NT2/D1 (cell line): ENCODE data around the gene ERMP1.

ENCODE experiments used
- DNase-seq: peaks from one replicate; pipeline ENCODE4 v3.0.0-alpha.2; 2011; ENCODE audit warnings: low read depth, low spot score
- H3K27me3 ChIP-seq: 2 replicates; pipeline ENCODE4 v1.6.0; 2011; ENCODE audit warnings: mild to moderate bottlenecking; ENCODE audit not compliant: insufficient read length, insufficient read depth
- H3K36me3 ChIP-seq: 2 replicates; pipeline ENCODE4 v1.6.1; 2011; ENCODE audit warnings: mild to moderate bottlenecking, low read length, mixed read lengths; ENCODE audit not compliant: insufficient read depth, insufficient read length
- H3K4me1 ChIP-seq: 2 replicates; pipeline ENCODE4 v1.5.1; 2011; ENCODE audit not compliant: insufficient read depth, insufficient read length
- H3K4me3 ChIP-seq: 2 replicates; pipeline ENCODE4 v1.5.1; 2011; ENCODE audit warnings: low read depth; ENCODE audit not compliant: insufficient read length
- H3K9ac ChIP-seq: 2 replicates; pipeline ENCODE4 v1.6.0; 2011; ENCODE audit warnings: low read depth; ENCODE audit not compliant: insufficient read length
- H3K9me3 ChIP-seq: 2 replicates; pipeline ENCODE4 v1.5.1; 2011; ENCODE audit warnings: mild to moderate bottlenecking, low read length; ENCODE audit not compliant: insufficient read depth
- SUZ12 ChIP-seq: IDR thresholded peaks from 2 replicates; pipeline ENCODE4 v1.6.1; 2011; ENCODE audit not compliant: insufficient read length, insufficient read depth; ENCODE audit errors: extremely low read depth
- YY1 ChIP-seq: IDR thresholded peaks from 2 replicates; pipeline ENCODE4 v1.6.1; 2011; ENCODE audit not compliant: insufficient read length, insufficient read depth
- ZNF274 ChIP-seq: IDR thresholded peaks from 2 replicates; pipeline ENCODE4 v1.6.1; 2011; ENCODE audit warnings: mild to moderate bottlenecking, low read depth, low read length

Gene ERMP1

DNA sequence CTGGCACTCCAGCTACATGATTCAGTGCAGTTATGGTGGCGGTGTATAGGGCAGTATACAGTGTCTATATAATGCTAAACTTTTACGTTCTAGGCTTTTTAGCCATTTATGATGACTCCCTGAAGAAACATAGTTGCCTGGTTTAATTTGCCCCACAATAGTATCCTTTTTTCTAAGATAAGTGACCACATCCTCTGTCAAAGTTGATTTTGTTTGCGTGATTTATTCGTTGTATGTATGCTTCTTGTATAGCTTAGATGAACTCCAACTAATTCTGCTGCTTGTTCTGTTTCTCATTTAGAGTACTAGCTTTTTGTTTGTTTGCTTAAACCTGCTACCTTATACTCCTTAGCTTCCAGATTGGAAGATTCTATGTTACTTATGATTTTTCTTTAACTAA is 83.6 kb downstream of the ERMP1 start:
- Histone ChIP-seq H3K27me3 (no peaks in the 10 kb centered on the region), H3K9me3 (no peaks in the 10 kb centered on the region), H3K4me1 (no peaks in the 10 kb centered on the region), H3K9ac (no peak overlapping the region), H3K4me3 (no peak overlapping the region), H3K36me3 (peaks cover 71% of the 10 kb centered on the region)
- TF ChIP-seq SUZ12 (no peak), ZNF274 (no peak), YY1 (no peak)
- DNase-seq = no peak

DNA sequence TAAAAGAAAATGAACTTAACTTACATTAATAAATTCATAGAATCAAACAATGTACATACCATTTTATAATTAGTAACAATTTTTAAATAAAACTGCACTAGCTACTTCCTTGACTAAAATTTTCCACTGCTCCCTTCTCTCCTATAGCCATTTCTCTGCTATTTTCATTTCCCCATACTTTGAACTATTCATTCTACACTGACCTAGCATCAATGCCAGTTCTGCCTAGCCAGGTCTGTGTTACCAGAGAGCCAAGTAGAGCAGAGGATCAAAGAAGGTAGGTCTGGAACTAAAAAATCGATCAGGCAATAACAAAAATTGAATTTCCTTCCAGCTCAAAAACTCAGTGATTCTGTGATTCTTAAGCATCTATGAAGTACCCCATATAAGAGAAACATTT is 84.5 kb downstream of the ERMP1 start:
- Histone ChIP-seq H3K27me3 (no peaks in the 10 kb centered on the region), H3K4me3 (no peak overlapping the region), H3K9ac (no peak overlapping the region), H3K9me3 (no peaks in the 10 kb centered on the region), H3K36me3 (peaks cover 72% of the 10 kb centered on the region), H3K4me1 (no peaks in the 10 kb centered on the region)
- no peak for DNase-seq
- TF ChIP-seq ZNF274 (no peak), YY1 (no peak), SUZ12 (no peak)

DNA sequence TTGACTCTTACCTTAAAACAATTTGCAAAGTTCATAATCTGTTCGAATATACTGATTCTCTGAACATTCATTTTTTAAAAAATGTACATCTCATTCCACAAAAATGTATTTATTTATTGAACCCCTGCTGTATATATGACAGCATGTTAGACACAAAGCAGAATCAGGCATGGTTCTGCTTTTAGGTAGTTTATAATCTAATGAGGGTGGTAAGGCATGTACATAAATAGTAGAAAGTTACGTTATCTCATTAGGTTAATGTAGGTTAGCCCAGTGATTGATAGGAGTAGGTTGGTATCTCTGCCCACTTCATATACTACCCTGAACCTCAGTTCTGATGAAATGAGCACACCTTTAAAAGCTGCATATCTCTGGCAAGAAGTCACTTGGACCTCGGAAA is 89.8 kb downstream of the ERMP1 start:
- H3K9me3 ChIP-seq = no peaks in the 10 kb centered on the region
- no peaks in the 10 kb centered on the region for H3K27me3 ChIP-seq
- no peak overlapping the region for H3K4me3 ChIP-seq
- no peak for DNase-seq
- peaks cover 55% of the 10 kb centered on the region for H3K36me3 ChIP-seq
- TF ChIP-seq ZNF274 (no peak), YY1 (no peak), SUZ12 (no peak)
- no peaks in the 10 kb centered on the region for H3K4me1 ChIP-seq
- H3K9ac ChIP-seq = no peak overlapping the region

DNA sequence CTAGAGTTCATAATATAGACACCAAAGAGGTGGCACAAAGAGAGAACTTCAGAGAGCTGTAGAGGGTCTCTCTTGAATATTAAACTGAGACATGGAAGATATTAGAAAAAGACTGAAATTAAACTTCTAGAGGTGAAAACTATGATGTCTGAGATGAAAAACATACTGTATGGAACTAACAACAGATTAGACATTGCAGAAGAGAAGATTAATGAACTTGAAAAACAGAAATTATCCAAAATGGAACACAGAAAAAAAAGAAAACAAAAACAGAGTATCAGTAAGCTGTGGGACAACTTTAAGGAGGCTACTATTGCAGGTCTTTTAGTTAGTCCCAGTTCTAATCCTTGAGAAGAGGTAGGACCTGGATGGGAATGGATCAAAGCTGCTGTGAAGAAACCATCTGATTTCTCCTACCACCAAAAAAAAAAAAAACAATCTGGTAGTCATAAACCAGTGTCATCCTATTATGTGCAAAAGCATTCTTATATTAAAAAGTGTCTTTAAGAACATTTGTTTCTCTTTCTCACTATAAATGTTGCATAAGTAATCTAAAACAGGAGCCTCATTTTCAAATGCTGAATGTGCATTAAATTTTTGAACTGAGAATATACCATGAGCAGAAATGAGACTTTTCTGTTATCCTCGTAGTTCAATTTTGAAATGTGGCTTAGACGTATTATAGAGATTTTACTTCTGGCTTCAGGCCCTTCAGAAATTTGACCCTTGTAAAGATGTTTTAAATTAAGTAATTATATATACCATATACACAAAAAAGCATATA is 96.2 kb downstream of the ERMP1 start:
- no peak overlapping the region for H3K9ac ChIP-seq
- DNase-seq = no peak
- TF ChIP-seq YY1 = no peak
- TF ChIP-seq ZNF274 = no peak
- no peak for TF ChIP-seq SUZ12
- no peaks in the 10 kb centered on the region for H3K27me3 ChIP-seq
- no peaks in the 10 kb centered on the region for H3K9me3 ChIP-seq
- peaks cover 38% of the 10 kb centered on the region for H3K36me3 ChIP-seq
- H3K4me3 ChIP-seq = no peak overlapping the region
- H3K4me1 ChIP-seq = no peaks in the 10 kb centered on the region

DNA sequence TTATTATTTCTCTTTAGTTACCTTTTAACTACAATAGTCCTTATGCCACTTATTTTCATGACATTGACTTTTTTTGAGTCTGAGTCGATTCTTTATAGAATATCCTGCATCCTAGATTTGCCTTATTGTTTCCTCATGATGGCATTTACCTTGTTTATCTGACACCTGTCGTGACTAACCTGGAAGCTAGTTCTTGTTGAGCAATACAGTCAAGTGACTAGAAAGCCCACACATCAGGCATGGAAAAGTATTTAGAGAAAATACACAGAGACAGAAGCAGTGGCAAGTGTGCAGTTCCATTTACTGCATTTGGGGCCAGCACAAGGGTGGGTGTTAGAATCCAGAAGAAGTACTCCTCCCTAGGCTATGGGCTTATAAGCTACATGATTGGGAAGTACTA is 97.8 kb downstream of the ERMP1 start:
- Histone ChIP-seq H3K4me3 (no peak overlapping the region), H3K9ac (no peak overlapping the region), H3K4me1 (no peaks in the 10 kb centered on the region), H3K9me3 (no peaks in the 10 kb centered on the region), H3K27me3 (no peaks in the 10 kb centered on the region), H3K36me3 (peaks cover 35% of the 10 kb centered on the region)
- TF ChIP-seq SUZ12 (no peak), ZNF274 (no peak), YY1 (no peak)
- no peak for DNase-seq
